ENCODE results near the gene PABPC1L. TPM values are rescaled to one million over a fixed set of nuclear protein-coding genes. Genes with fewer than 3 reads are reported as not detected.

PABPC1L gene
- total and polyA plus RNA-seq, 2 of the 13 experiments (the other 11 are each of a cell fraction or from before 2014, with no cell fraction given) = 30.8 to 252 TPM

GRCh38 chr20:44960103-44960852 lies 50.4 kb downstream of the PABPC1L start, which contains the start of gene TOMM34 (continued):
- TF ChIP-seq NFE2L2 (IDR thresholded peaks at IDR 0.05; ENCODE audit: low read length) (no peak), IKZF4 (CRISPR knock-in tag; IDR thresholded peaks at IDR 0.05; ENCODE audit: borderline replicate concordance, low read depth, not compliant biosample characterization) (peak; percentile 98), ZNF639 (CRISPR knock-in tag; conservative IDR thresholded peaks at IDR 0.05) (peak; percentile 77; the same call in 1 of the 2 replicates), ZNF20 (CRISPR knock-in tag; IDR thresholded peaks at IDR 0.05) (peak; percentile 93; the same call in 1 of the 2 replicates), DBP (CRISPR knock-in tag; IDR thresholded peaks at IDR 0.05; ENCODE audit: not compliant biosample characterization) (no peak), ZNF430 (CRISPR knock-in tag; IDR thresholded peaks at IDR 0.05) (peak; percentile 99), NFKBIZ (CRISPR knock-in tag; IDR thresholded peaks at IDR 0.05) (peak; percentile 52), REXO4 (CRISPR knock-in tag; IDR thresholded peaks at IDR 0.05; ENCODE audit: borderline replicate concordance) (peak; percentile 98), ZBTB21 (CRISPR knock-in tag; IDR thresholded peaks at IDR 0.05) (peak; percentile 63; the same call in 1 of the 2 replicates), ZNF414 (CRISPR knock-in tag; IDR thresholded peaks at IDR 0.05) (peak; percentile 97), FOXM1 (CRISPR knock-in tag; IDR thresholded peaks at IDR 0.05) (0 out of 2 replicates have a peak, but pooled peaks have one; percentile 55), ATF6 (CRISPR knock-in tag; conservative IDR thresholded peaks at IDR 0.05) (no peak; the same call in 1 of the 2 replicates), ADNP (CRISPR knock-in tag; IDR thresholded peaks at IDR 0.05) (no peak), ZNF703 (CRISPR knock-in tag; IDR thresholded peaks at IDR 0.05; ENCODE audit: borderline replicate concordance) (peak; percentile 79), ZNF800 (CRISPR knock-in tag; IDR thresholded peaks at IDR 0.05) (peak; percentile 95), ZBTB14 (CRISPR knock-in tag; IDR thresholded peaks at IDR 0.05) (peak; percentile 86), PRPF4 (IDR thresholded peaks at IDR 0.05; ENCODE audit: low read depth, low read length, poor library complexity, severe bottlenecking) (no peak), GABPA (IDR thresholded peaks at IDR 0.05; ENCODE audit: low read depth, low read length) (no peak; the same call in 1 of the 2 replicates), GABPA (CRISPR knock-in tag; IDR thresholded peaks at IDR 0.05; ENCODE audit: low read depth) (peak; percentile 55; the same call in 1 of the 2 replicates), ZBTB8A (CRISPR knock-in tag; IDR thresholded peaks at IDR 0.05; ENCODE audit: borderline replicate concordance, low read depth) (no peak)

Data from HepG2 (cell line).